A549 (cell line): Measurements from ENCODE around the gene PHACTR4. TPM values are rescaled to one million over a fixed set of nuclear protein-coding genes. Genes with fewer than 3 reads are reported as not detected.

Experiments
- ATAC-seq, 2 experiments: fragments of 200-7000 bp in 1 of 2; fragments of >200 bp in 1 of 2; cut with Nextera tagmentation in 1 of 2; cut with Tn5 transposase in 1 of 2; 3 replicates each; pipeline versions ENCODE4 v1.8.0 to v1.9.1; 2018 to 2020; ENCODE audit warnings: mild to moderate bottlenecking in 1 of 2, moderate library complexity in 1 of 2
- CTCF ChIA-PET: fragments of 300-600 bp; sonication (Branson Sonifier 250); formaldehyde crosslinking; extraction: SDS; loops from one replicate; lab custom pipeline; 2021; ENCODE audit warnings: antibody characterized with exemption, inconsistent platforms; lab: Yijun Ruan, JAX
- POLR2A ChIA-PET: fragments of 350-600 bp; formaldehyde crosslinking; extraction: SDS; loops from one replicate; lab custom pipeline; 2021; ENCODE audit warnings: antibody characterized with exemption, inconsistent platforms; lab: Yijun Ruan, JAX
- DNase-seq, 2 experiments: peaks; one replicate each; pipeline versions ENCODE4 v3.0.0 to v3.0.0-alpha.2; 2011 to 2016; ENCODE audit warnings: low read depth in 1 of 2, low spot score in 1 of 2
- FAIRE-seq: peaks from 2 replicates; lab custom pipeline; 2011; peaks lifted over from hg19 to GRCh38; lab: Jason Lieb, UNC
- H3K27ac ChIP-seq, 2 experiments: fragments of >200 bp; sonication (Bioruptor Twin); formaldehyde crosslinking; 3 replicates each; pipeline ENCODE4 v1.5.1; 2016 to 2017
- H3K4me1 ChIP-seq: fragments of >200 bp; sonication (Bioruptor Twin); formaldehyde crosslinking; 3 replicates; pipeline ENCODE4 v1.6.1; 2016
- H3K4me2 ChIP-seq: fragments of >200 bp; sonication (Bioruptor Twin); formaldehyde crosslinking; 3 replicates; pipeline ENCODE4 v1.6.1; 2016
- H3K4me3 ChIP-seq: fragments of >200 bp; sonication (Bioruptor Twin); formaldehyde crosslinking; 3 replicates; pipeline ENCODE4 v1.5.1; 2016
- H3K9me3 ChIP-seq: fragments of >200 bp; sonication (Bioruptor Twin); formaldehyde crosslinking; 3 replicates; pipeline ENCODE4 v1.6.1; 2016
- CEBPB ChIP-seq, 2 experiments: fragments of >200 bp in 1 of 2; sonication (Bioruptor Twin) in 1 of 2; formaldehyde crosslinking in 1 of 2; IDR thresholded peaks; 2 replicates each; pipeline ENCODE4 v1.6.1; 2012 to 2016
- EHMT2 ChIP-seq: fragments of 200-600 bp; sonication (generic); IDR thresholded peaks from 2 replicates; pipeline ENCODE4 v1.6.1; 2016; ENCODE audit warnings: antibody characterized with exemption, low read depth, mild to moderate bottlenecking, moderate library complexity
- FOSB ChIP-seq: fragments of 250-450 bp; sonication (Bioruptor Pico); IDR thresholded peaks from 2 replicates; pipeline ENCODE4 v1.5.0; 2020; ENCODE audit warnings: mild to moderate bottlenecking, moderate library complexity
- FOSL2 ChIP-seq, 2 experiments: fragments of 450-650 bp in 1 of 2; fragments of >200 bp in 1 of 2; sonication (Bioruptor Twin) in 1 of 2; formaldehyde crosslinking; IDR thresholded peaks; 2 replicates each; pipeline versions ENCODE4 v1.5.0 to v1.6.1; 2016 to 2020; ENCODE audit warnings: mild to moderate bottlenecking in 1 of 2, moderate library complexity in 1 of 2
- HMGXB4 ChIP-seq: fragments of 250-450 bp; sonication (Bioruptor Pico); IDR thresholded peaks from 2 replicates; pipeline ENCODE4 v1.5.0; 2021; ENCODE audit warnings: mild to moderate bottlenecking, moderate library complexity, borderline replicate concordance
- HOXB13 ChIP-seq: fragments of 250-450 bp; sonication (Bioruptor Pico); IDR thresholded peaks from 2 replicates; pipeline ENCODE4 v1.5.0; 2020; ENCODE audit warnings: low read depth, mild to moderate bottlenecking, moderate library complexity
- NPAS2 ChIP-seq: fragments of 250-450 bp; sonication (Bioruptor Pico); IDR thresholded peaks from 2 replicates; pipeline ENCODE4 v1.8.0; 2022; ENCODE audit warnings: mild to moderate bottlenecking, moderate library complexity, borderline replicate concordance
- POLR2AphosphoS2 ChIP-seq: conservative IDR thresholded peaks from 2 replicates; pipeline ENCODE4 v1.6.1; 2012; ENCODE audit warnings: low read length, improper control_type of control experiment, inconsistent platforms
- RARB ChIP-seq: fragments of 250-450 bp; sonication (Bioruptor Pico); IDR thresholded peaks from 2 replicates; pipeline ENCODE4 v1.8.0; 2021; ENCODE audit warnings: mild to moderate bottlenecking, moderate library complexity
- RFX5 ChIP-seq: fragments of 450-650 bp; IDR thresholded peaks from 2 replicates; pipeline ENCODE4 v1.7.1; 2014; ENCODE audit warnings: antibody characterized with exemption, mild to moderate bottlenecking, moderate library complexity
- SMC3 ChIP-seq: fragments of >200 bp; sonication (Bioruptor Twin); formaldehyde crosslinking; IDR thresholded peaks from 3 replicates; pipeline ENCODE4 v1.6.1; 2018; ENCODE audit warnings: inconsistent platforms
- TFCP2L1 ChIP-seq: fragments of 250-450 bp; sonication (Bioruptor Pico); IDR thresholded peaks from 2 replicates; pipeline ENCODE4 v1.5.0; 2021; ENCODE audit warnings: mild to moderate bottlenecking
- ZC3H11A ChIP-seq: fragments of 450-650 bp; IDR thresholded peaks from 2 replicates; pipeline ENCODE4 v1.6.1; 2014; ENCODE audit warnings: antibody characterized with exemption, mild to moderate bottlenecking
- ZSCAN20 ChIP-seq: fragments of 250-450 bp; sonication (Bioruptor Pico); IDR thresholded peaks from 2 replicates; pipeline ENCODE4 v1.8.0; 2022; ENCODE audit warnings: mild to moderate bottlenecking, moderate library complexity
- WGBS: methylation state at CpG from one replicate; pipeline ENCODE4 v1.1.6; 2017; ENCODE audit errors: missing lambda C conversion rate; 5-methylcytosine and 5-hydroxymethylcytosine counted together
- polyA plus RNA-seq, 4 experiments: library from polyadenylated mRNA; depleted of rRNA in 3 of 4; stranded (reverse); fragments of >200 nt; fragmentation: RNase III in 1 of 4; extraction: RNeasy Plus Mini Kit Qiagen cat#74134 plus additional on column Dnase treatment in 1 of 4; gene quantifications; 2 replicates in 3 of 4; 3 replicates in 1 of 4; pipeline ENCODE4 v1.2.3, GENCODE V29; 2011 to 2017

PHACTR4 gene
- polyA plus RNA-seq, 2 of the 4 experiments (the other 2 are of a cell fraction) = 17.4 to 25.0 TPM

GRCh38 chr1:28417926-28418637 is 48.5 kb downstream of the PHACTR4 start:
- Histone ChIP-seq H3K27ac (peak overlapping the region; percentile 87 to 97), H3K9me3 (no peaks in the 10 kb centered on the region), H3K4me3 (no peak overlapping the region), H3K4me1 (peaks cover 51% of the 10 kb centered on the region), H3K4me2 (peak overlapping the region; percentile 91)
- DNase-seq (no peak), ATAC-seq (no peak), FAIRE-seq (no peak)
- TF ChIP-seq RARB = no peak
- TF ChIP-seq CEBPB (IDR thresholded peaks at IDR 0.05) = peak in 1 of 2 experiments; percentile 13; a peak in 1 of 4 replicates
- TF ChIP-seq EHMT2 = no peak
- 86% methylated on average over 4 of the region's 4 CpGs for WGBS
- ChIA-PET POLR2A (interaction anchor here (0.6 to 0.7 kb wide), 2 partner anchors 39 to 48 kb away, joined by 3 to 7 read pairs; no protein-coding TSS in a partner anchor), CTCF (interaction anchor here (0.6 to 1.5 kb wide), 2 partner anchors 8 to 29 kb away, joined by 3 to 4 read pairs; no protein-coding TSS in a partner anchor)

- POLR2A ChIA-PET = no interaction called here
- Histone ChIP-seq H3K4me2 (peak overlapping the region; percentile 25; the same call in 2 of the 3 replicates), H3K4me1 (peaks cover 34% of the 10 kb centered on the region), H3K9me3 (no peaks in the 10 kb centered on the region), H3K4me3 (no peak overlapping the region), H3K27ac (peak overlapping the region in 1 of 2 experiments; percentile 56; a peak in 3 of 6 replicates)
- TF ChIP-seq ZC3H11A (no peak), HOXB13 (CRISPR knock-in tag) (no peak), POLR2AphosphoS2 (no peak), HMGXB4 (CRISPR knock-in tag) (no peak), CEBPB (IDR thresholded peaks at IDR 0.05) (no peak), SMC3 (no peak)
- WGBS = 48% methylated on average over 1 of the region's 1 CpG
- FAIRE-seq = no peak
- no peak for DNase-seq
- ATAC-seq = no peak
- CTCF ChIA-PET = interaction anchor here (0.7 to 1.5 kb wide), 2 partner anchors 12 to 564 kb away, joined by 3 to 4 read pairs; no protein-coding TSS in a partner anchor
These were observed 52.2 kb downstream of the PHACTR4 start for GRCh38 chr1:28421744-28422143.

DNA sequence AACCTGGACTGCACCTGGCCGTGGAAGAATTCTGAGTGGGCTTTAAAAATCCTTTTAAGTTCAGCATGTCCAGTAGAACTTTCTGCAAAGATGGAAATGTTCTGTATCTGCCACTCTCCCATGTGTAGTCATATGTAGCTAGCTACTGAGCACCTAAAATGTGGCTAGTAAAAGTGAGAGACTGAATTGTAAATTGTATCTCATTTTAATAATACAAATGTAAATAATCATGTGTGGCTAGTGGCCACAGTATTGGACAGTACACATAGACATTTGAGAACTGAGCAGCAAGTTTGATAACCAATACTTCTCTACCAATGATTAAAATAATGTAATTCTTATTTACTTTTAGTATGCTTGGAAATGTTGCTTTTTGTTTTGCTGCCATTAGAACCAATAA is 57.3 kb downstream of the PHACTR4 start:
- DNase-seq = no peak
- no peak for ATAC-seq
- Histone ChIP-seq H3K4me1 (peaks cover 6% of the 10 kb centered on the region), H3K4me2 (no peak overlapping the region), H3K27ac (no peak overlapping the region), H3K4me3 (no peak overlapping the region), H3K9me3 (no peaks in the 10 kb centered on the region)
- FAIRE-seq = no peak
- CTCF ChIA-PET = interaction anchor here (3.7 kb wide), 1 partner anchor 9 kb away, joined by 12 read pairs; no protein-coding TSS in a partner anchor
- 88% methylated on average over 1 of the region's 1 CpG for WGBS
- POLR2A ChIA-PET = no interaction called here
- TF ChIP-seq ZSCAN20 (CRISPR knock-in tag) (no peak), TFCP2L1 (no peak), CEBPB (IDR thresholded peaks at IDR 0.05) (no peak), NPAS2 (CRISPR knock-in tag) (no peak), RFX5 (no peak), HMGXB4 (CRISPR knock-in tag) (no peak), FOSB (CRISPR knock-in tag) (no peak), POLR2AphosphoS2 (no peak), FOSL2 (IDR thresholded peaks at IDR 0.05) (no peak), FOSL2 (CRISPR knock-in tag; IDR thresholded peaks at IDR 0.05) (no peak)
